GM12873 (cell line): ENCODE results near the gene ATXN1.

Experiments used
- TF ChIP-seq, protein P1 (sequence below): IDR thresholded peaks from 2 replicates; pipeline ENCODE4 v1.5.1; 2012; ENCODE audit warnings: low read depth, mild to moderate bottlenecking, moderate library complexity, low read length, control low read depth; ENCODE audit not compliant: insufficient read depth; ENCODE audit errors: missing control alignments

Gene ATXN1

DNA sequence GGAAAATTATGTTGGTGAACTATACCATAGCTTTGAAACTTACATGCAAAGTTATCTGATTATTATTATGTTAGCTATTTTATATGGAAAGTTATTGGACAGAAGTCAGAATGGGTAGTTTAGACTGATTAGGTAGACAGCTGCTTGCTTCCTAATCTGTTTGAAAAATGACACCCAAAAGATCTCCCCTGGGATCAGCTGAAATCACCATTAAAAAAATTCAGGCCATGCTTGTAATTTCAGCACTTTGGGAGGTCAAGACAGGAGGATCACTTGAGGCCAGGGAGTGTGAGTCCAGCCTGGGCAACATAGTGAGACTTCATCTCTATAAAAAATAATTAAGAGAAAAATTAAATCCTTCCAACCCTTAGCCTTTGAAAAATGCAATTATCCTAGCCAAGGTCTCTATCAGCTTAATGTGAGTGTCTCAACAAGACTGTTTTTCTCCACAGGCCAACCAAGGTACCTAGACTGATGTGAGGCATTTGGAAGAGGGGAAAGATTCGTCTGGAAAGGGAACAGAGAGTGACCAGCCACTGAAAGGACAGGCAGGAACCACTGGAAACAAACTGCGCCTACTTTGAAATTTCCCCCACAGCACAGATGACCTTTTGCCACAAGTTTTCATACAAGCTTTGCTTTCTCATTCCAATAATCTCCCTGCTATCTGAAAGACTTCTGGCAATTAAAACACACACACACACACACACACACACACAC lies 290.6 kb downstream of the ATXN1 start:
- TF ChIP-seq, protein P1, sequence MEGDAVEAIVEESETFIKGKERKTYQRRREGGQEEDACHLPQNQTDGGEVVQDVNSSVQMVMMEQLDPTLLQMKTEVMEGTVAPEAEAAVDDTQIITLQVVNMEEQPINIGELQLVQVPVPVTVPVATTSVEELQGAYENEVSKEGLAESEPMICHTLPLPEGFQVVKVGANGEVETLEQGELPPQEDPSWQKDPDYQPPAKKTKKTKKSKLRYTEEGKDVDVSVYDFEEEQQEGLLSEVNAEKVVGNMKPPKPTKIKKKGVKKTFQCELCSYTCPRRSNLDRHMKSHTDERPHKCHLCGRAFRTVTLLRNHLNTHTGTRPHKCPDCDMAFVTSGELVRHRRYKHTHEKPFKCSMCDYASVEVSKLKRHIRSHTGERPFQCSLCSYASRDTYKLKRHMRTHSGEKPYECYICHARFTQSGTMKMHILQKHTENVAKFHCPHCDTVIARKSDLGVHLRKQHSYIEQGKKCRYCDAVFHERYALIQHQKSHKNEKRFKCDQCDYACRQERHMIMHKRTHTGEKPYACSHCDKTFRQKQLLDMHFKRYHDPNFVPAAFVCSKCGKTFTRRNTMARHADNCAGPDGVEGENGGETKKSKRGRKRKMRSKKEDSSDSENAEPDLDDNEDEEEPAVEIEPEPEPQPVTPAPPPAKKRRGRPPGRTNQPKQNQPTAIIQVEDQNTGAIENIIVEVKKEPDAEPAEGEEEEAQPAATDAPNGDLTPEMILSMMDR = no peak

DNA sequence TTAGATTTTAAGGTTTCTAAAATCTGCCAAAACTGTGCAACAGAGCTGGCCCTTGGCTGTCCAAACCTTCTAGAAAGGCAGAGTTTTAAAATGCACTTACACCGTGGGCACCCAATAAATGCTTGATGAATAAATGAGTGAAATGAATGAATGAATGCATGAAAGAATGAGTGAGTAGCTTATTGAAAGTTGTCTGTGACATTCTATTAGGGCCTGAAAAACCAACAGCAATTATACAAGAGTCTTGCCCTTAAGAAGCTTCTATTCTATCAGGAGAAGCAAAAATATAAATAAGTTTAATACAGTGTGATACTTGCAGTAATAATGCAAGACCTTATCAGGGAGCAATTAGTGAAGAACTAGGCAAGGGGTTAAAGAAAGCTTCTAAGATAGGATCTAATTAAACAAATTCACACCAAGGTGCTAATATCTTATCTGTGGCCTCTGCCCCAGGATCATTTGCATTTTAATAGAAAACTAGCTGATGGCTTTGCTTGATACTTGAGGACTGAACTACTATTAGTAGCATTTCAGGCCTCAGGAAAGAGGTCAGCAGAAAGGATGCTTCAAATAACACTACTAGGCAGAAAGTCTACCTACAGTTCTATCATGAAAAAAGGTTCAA lies 292.2 kb downstream of the ATXN1 start:
- TF ChIP-seq, protein P1 = no peak

DNA sequence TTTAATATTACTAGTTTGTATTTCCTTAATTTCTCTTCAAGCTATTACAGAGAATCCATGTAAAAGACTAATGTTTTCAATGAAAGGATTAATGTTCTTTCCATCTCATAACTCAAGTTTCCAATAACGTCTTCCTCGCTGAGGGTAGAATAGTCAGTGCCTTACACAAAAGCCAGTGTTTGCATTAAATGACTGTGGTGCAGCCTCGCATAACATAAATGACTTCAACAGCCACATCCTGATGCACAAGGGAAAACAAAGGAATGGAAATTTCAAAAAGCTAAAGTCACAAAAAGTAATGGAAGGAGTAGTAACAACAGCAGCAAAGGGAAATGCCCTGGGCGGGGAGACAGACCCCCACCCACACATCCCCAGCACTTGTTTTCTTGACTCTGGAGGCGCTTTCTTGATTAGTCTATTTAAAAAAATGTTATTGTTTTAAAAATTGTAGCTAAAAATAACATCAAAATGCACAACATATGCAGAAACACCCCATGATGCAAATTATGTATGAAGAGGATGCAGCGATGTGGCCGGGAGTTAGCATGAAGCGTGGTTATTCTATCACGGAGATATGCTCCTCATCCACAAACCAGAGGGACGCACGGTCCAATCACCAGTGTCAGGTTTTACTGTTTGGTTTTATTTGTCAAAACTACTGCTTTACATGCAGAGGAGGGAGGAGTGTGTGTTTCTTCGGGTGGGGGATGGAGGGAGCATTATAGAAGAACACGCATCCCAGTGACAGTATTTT lies 294.3 kb downstream of the ATXN1 start:
- TF ChIP-seq, protein P1 = no peak

DNA sequence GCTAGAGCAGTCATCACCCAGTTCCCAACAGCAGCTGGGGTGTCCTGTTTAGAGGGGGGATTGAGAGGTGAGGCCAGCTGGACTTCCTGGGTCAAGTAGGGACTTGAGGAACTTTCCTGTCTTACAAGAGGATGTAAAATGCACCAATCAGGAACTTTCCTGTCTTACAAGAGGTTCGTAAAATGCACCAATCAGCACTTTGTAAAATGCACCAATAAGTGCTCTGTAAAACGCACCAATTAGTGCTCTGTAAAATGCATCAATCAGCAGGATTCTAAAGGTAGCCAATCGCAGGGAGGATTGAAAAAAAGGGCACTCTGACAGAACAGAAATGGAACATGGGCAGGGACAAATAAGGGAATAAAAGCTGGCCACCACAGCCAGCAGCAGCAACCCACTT lies 297.2 kb downstream of the ATXN1 start:
- TF ChIP-seq, protein P1 = no peak

DNA sequence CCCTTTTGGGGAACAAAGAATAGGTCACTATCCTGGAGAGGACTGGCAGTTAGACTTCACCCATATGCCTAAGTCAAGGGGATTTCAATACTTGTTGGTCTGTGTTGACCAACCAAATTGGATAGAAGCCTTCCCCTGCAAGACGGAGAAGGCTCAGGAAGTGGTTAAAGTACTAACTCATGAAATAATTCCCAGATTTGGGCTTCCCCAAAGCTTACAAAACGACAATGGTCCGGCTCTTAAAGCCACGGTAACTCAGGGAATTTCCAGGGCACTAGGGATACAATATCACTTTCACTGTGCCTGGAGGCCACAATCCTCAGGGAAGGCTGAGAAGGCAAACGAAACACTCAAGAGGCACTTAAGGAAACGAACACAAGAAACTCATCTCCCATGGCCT lies 299.8 kb downstream of the ATXN1 start:
- TF ChIP-seq, protein P1 = no peak

DNA sequence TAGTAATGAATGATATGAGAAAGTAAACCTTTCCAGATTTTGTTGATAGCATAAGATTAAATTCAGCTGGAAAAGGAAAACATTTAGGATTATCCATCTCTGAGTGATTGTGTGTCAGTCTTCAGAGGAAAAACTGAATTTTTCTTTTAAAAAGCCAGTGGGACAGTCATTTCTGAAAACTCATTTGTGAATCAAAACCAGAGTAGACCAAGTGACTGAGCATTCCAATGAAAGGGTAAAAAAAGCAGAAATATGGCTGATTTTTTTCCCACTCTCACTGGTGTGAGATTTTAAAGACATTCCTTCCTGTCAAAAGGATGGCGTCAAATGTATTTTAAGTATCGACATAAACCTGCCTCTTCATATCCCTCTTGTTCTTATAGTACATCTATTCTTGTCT lies 308.9 kb downstream of the ATXN1 start:
- TF ChIP-seq, protein P1 = no peak

DNA sequence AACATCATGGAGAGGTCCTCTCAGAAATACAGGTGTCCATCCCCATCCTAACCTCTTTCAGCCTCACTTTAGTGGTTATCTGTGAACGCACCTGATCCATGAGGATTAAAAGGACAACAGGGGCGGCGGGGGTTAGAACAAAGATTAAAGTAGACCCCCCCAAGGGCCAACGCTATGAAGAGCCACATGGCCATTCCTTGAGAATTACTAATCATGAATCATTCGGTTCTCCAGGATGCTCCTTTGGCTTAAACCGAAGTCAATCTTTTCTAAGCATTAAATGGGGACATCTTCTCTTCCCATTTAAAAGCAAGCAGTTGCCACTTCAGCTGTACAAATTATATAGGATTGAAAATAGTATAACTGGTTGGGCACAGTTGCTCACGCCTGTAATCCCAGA lies 310.4 kb downstream of the ATXN1 start:
- TF ChIP-seq, protein P1 = no peak
